Measurements from ENCODE around the gene BRSK2.

The BRSK2 gene

GRCh38 chr11:1497600-1497999 is 107.9 kb downstream of the BRSK2 start:
- Histone ChIP-seq H3K4me3 (ENCODE audit: low read length) (no peak overlapping the region), H3K36me3 (ENCODE audit: insufficient read depth, low read length) (no peaks in the 10 kb centered on the region), H3K27me3 (ENCODE audit: insufficient read depth, low read length) (no peaks in the 10 kb centered on the region), H3K9me3 (ENCODE audit: low read length) (peaks cover 14% of the 10 kb centered on the region), H3K4me1 (ENCODE audit: insufficient read depth, low read length) (peaks cover 2% of the 10 kb centered on the region), H2AFZ (ENCODE audit: low read depth, low read length) (no peak overlapping the region)

- Histone ChIP-seq H3K4me3 (ENCODE audit: low read length) (no peak overlapping the region), H2AFZ (ENCODE audit: low read depth, low read length) (no peak overlapping the region), H3K36me3 (ENCODE audit: insufficient read depth, low read length) (no peaks in the 10 kb centered on the region), H3K9me3 (ENCODE audit: low read length) (peaks cover 14% of the 10 kb centered on the region), H3K4me1 (ENCODE audit: insufficient read depth, low read length) (peaks cover 2% of the 10 kb centered on the region), H3K27me3 (ENCODE audit: insufficient read depth, low read length) (no peaks in the 10 kb centered on the region)
Observed at GRCh38 chr11:1498262-1498661, 108.5 kb downstream of the BRSK2 start.

- peaks cover 2% of the 10 kb centered on the region for H3K4me1 ChIP-seq (ENCODE audit: insufficient read depth, low read length)
- H3K4me3 ChIP-seq (ENCODE audit: low read length), result no peak overlapping the region
- no peaks in the 10 kb centered on the region for H3K27me3 ChIP-seq (ENCODE audit: insufficient read depth, low read length)
- no peaks in the 10 kb centered on the region for H3K36me3 ChIP-seq (ENCODE audit: insufficient read depth, low read length)
- H3K9me3 ChIP-seq (ENCODE audit: low read length), result peaks cover 14% of the 10 kb centered on the region
- H2AFZ ChIP-seq (ENCODE audit: low read depth, low read length), result no peak overlapping the region
Observed at GRCh38 chr11:1499261-1499890, 109.6 kb downstream of the BRSK2 start.

- Histone ChIP-seq H3K27me3 (ENCODE audit: insufficient read depth, low read length) (no peaks in the 10 kb centered on the region), H3K4me3 (ENCODE audit: low read length) (no peak overlapping the region), H3K36me3 (ENCODE audit: insufficient read depth, low read length) (no peaks in the 10 kb centered on the region), H3K4me1 (ENCODE audit: insufficient read depth, low read length) (peaks cover 2% of the 10 kb centered on the region), H3K9me3 (ENCODE audit: low read length) (peaks cover 10% of the 10 kb centered on the region), H2AFZ (ENCODE audit: low read depth, low read length) (no peak overlapping the region)
Observed at GRCh38 chr11:1499899-1500298, 110.2 kb downstream of the BRSK2 start.

- no peak overlapping the region for H2AFZ ChIP-seq (ENCODE audit: low read depth, low read length)
- H3K4me3 ChIP-seq (ENCODE audit: low read length), result no peak overlapping the region
- peaks cover 2% of the 10 kb centered on the region for H3K4me1 ChIP-seq (ENCODE audit: insufficient read depth, low read length)
- H3K36me3 ChIP-seq (ENCODE audit: insufficient read depth, low read length), result no peaks in the 10 kb centered on the region
- no peaks in the 10 kb centered on the region for H3K27me3 ChIP-seq (ENCODE audit: insufficient read depth, low read length)
- H3K9me3 ChIP-seq (ENCODE audit: low read length), result peaks cover 10% of the 10 kb centered on the region
Observed at GRCh38 chr11:1500466-1501420, 111.0 kb downstream of the BRSK2 start.

- Histone ChIP-seq H3K9me3 (ENCODE audit: low read length) (peaks cover 8% of the 10 kb centered on the region), H3K36me3 (ENCODE audit: insufficient read depth, low read length) (no peaks in the 10 kb centered on the region), H3K27me3 (ENCODE audit: insufficient read depth, low read length) (no peaks in the 10 kb centered on the region), H2AFZ (ENCODE audit: low read depth, low read length) (no peak overlapping the region), H3K4me3 (ENCODE audit: low read length) (no peak overlapping the region), H3K4me1 (ENCODE audit: insufficient read depth, low read length) (peaks cover 2% of the 10 kb centered on the region)
Observed at GRCh38 chr11:1501421-1502167, 111.9 kb downstream of the BRSK2 start.

- Histone ChIP-seq H3K4me1 (ENCODE audit: insufficient read depth, low read length) (peaks cover 2% of the 10 kb centered on the region), H3K27me3 (ENCODE audit: insufficient read depth, low read length) (no peaks in the 10 kb centered on the region), H3K4me3 (ENCODE audit: low read length) (no peak overlapping the region)
Observed at GRCh38 chr11:1502168-1502953, 112.6 kb downstream of the BRSK2 start.

GRCh38 chr11:1502954-1503707 is 113.4 kb downstream of the BRSK2 start:
- H3K9me3 ChIP-seq (ENCODE audit: low read length), result peaks cover 8% of the 10 kb centered on the region
- H3K36me3 ChIP-seq (ENCODE audit: insufficient read depth, low read length), result no peaks in the 10 kb centered on the region
- H3K4me1 ChIP-seq (ENCODE audit: insufficient read depth, low read length), result no peaks in the 10 kb centered on the region
- no peaks in the 10 kb centered on the region for H3K27me3 ChIP-seq (ENCODE audit: insufficient read depth, low read length)
- no peak overlapping the region for H2AFZ ChIP-seq (ENCODE audit: low read depth, low read length)
- H3K4me3 ChIP-seq (ENCODE audit: low read length), result no peak overlapping the region

More at GRCh38 chr11:1502168-1502953, 112.6 kb downstream of the BRSK2 start:
- H3K36me3 ChIP-seq (ENCODE audit: insufficient read depth, low read length), result no peaks in the 10 kb centered on the region
- H2AFZ ChIP-seq (ENCODE audit: low read depth, low read length), result no peak overlapping the region
- peaks cover 8% of the 10 kb centered on the region for H3K9me3 ChIP-seq (ENCODE audit: low read length)

- Histone ChIP-seq H3K27me3 (ENCODE audit: insufficient read depth, low read length) (no peaks in the 10 kb centered on the region), H3K36me3 (ENCODE audit: insufficient read depth, low read length) (no peaks in the 10 kb centered on the region), H3K4me3 (ENCODE audit: low read length) (no peak overlapping the region), H3K4me1 (ENCODE audit: insufficient read depth, low read length) (no peaks in the 10 kb centered on the region), H3K9me3 (ENCODE audit: low read length) (peaks cover 8% of the 10 kb centered on the region), H2AFZ (ENCODE audit: low read depth, low read length) (no peak overlapping the region)
Observed at GRCh38 chr11:1503708-1504104, 114.0 kb downstream of the BRSK2 start.

- peaks cover 6% of the 10 kb centered on the region for H3K9me3 ChIP-seq (ENCODE audit: low read length)
- no peaks in the 10 kb centered on the region for H3K36me3 ChIP-seq (ENCODE audit: insufficient read depth, low read length)
- no peaks in the 10 kb centered on the region for H3K27me3 ChIP-seq (ENCODE audit: insufficient read depth, low read length)
- H2AFZ ChIP-seq (ENCODE audit: low read depth, low read length), result no peak overlapping the region
- no peaks in the 10 kb centered on the region for H3K4me1 ChIP-seq (ENCODE audit: insufficient read depth, low read length)
- H3K4me3 ChIP-seq (ENCODE audit: low read length), result no peak overlapping the region
Observed at GRCh38 chr11:1504138-1504537, 114.4 kb downstream of the BRSK2 start.

- H3K36me3 ChIP-seq (ENCODE audit: insufficient read depth, low read length), result no peaks in the 10 kb centered on the region
- H3K9me3 ChIP-seq (ENCODE audit: low read length), result no peaks in the 10 kb centered on the region
- H2AFZ ChIP-seq (ENCODE audit: low read depth, low read length), result no peak overlapping the region
- H3K4me3 ChIP-seq (ENCODE audit: low read length), result no peak overlapping the region
- no peaks in the 10 kb centered on the region for H3K27me3 ChIP-seq (ENCODE audit: insufficient read depth, low read length)
- no peaks in the 10 kb centered on the region for H3K4me1 ChIP-seq (ENCODE audit: insufficient read depth, low read length)
Observed at GRCh38 chr11:1504581-1505290, 115.0 kb downstream of the BRSK2 start.

Data from neuron (in vitro differentiated cells).